Breast epithelium (tissue), 3 donors: ENCODE results near the gene NR1I3.

ENCODE experiments used
- CTCF ChIP-seq, 3 donors: fragments of 450-650 bp; IDR thresholded peaks; one replicate each; pipeline ENCODE4 v1.5.1; 2016 to 2017; ENCODE audit warnings: antibody characterized with exemption in 3 of 3, mild to moderate bottlenecking in 3 of 3, moderate library complexity in 3 of 3
- POLR2A ChIP-seq: fragments of 450-650 bp; IDR thresholded peaks from one replicate; pipeline ENCODE4 v1.6.1; 2016; ENCODE audit warnings: antibody characterized with exemption, mild to moderate bottlenecking, moderate library complexity
- POLR2AphosphoS5 ChIP-seq, 3 donors: sonication (generic); formaldehyde crosslinking; IDR thresholded peaks; one replicate each; pipeline ENCODE4 v1.6.1; 2017; ENCODE audit warnings: antibody characterized with exemption in 3 of 3

- TF ChIP-seq POLR2A (no peak), CTCF (IDR thresholded peaks at IDR 0.05) (no peak), POLR2AphosphoS5 (IDR thresholded peaks at IDR 0.05) (no peak)
These were observed 20.2 kb downstream of the NR1I3 start for GRCh38 chr1:161217831-161218230.
